22Rv1 (cell line): ENCODE data around the gene CXCL17.

Experiments
- CTCF ChIP-seq: fragments of 450-650 bp; IDR thresholded peaks from 2 replicates; pipeline ENCODE4 v1.5.1; 2017; ENCODE audit warnings: mild to moderate bottlenecking
- ZFX ChIP-seq: fragments of 450-650 bp; IDR thresholded peaks from 2 replicates; pipeline ENCODE4 v1.6.1; 2017; ENCODE audit warnings: antibody characterized with exemption, borderline replicate concordance

GRCh38 chr19:42396381-42397262 is 46.1 kb downstream of the CXCL17 start:
- no peak for TF ChIP-seq CTCF
- no peak for TF ChIP-seq ZFX
